GM19468 (cell line): ENCODE results near the gene GRAPL.
"Not testable (repeated sequence)": the region's sequence is repeated elsewhere in the genome, so short reads cannot be mapped to it uniquely, and the experiment has no call there.

Experiments used
- ATAC-seq: cut with Tn5 transposase; IDR thresholded peaks from one replicate; pipeline ENCODE4 v1.9.1; 2021; ENCODE audit warnings: mild to moderate bottlenecking, moderate library complexity, moderate number of reproducible peaks; ENCODE audit not compliant: unreplicated experiment; ENCODE audit errors: extremely low read depth

The GRAPL gene

DNA sequence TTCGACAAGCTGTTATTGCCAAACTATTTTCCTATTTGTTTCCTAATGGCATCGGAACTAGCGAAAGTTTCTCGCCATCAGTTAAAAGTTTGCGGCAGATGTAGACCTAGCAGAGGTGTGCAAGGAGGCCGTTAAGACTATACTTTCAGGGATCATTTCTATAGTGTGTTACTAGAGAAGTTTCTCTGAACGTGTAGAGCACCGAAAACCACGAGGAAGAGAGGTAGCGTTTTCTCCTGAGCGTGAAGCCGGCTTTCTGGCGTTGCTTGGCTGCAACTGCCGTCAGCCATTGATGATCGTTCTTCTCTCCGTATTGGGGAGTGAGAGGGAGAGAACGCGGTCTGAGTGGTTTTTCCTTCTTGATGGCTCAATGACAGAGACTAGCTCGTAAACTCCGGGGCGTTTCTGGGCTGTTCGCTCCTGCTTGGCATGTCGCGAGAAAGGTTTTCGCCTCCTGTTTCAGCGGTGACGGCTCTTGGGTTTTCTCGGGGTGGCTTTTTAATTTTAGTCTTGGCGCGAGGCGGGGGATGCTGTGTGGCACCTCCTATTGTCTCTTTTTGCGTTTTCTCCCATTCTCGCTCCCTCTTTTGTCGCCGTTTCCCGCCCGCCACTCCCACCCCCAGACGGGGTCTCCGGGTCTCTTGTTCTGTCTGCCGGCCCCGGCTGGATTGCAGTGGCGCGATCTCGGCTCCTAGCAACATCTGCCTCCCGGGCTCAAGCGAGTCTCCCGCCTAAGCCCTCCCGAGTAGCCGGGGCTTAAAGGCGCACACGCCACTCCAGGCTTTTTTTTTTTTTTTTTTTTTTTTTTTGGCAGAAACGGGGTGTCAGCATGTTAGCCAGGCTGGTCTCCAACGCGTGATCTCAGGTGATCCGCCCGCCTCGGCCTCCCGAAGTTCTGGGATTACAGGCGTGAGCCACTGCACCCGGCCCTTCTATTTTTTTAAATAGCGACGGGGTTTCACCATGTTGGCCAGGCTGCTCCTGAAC is 60.8 kb downstream of the GRAPL start:
- not testable (repeated sequence) for ATAC-seq

- not testable (repeated sequence) for ATAC-seq
These were observed 61.7 kb downstream of the GRAPL start for GRCh38 chr17:19188870-19189708.

GRCh38 chr17:19189781-19190405 is 62.5 kb downstream of the GRAPL start:
- not testable (repeated sequence) for ATAC-seq

GRCh38 chr17:19196382-19197204 is 69.2 kb downstream of the GRAPL start:
- ATAC-seq, result peak; percentile 65

DNA sequence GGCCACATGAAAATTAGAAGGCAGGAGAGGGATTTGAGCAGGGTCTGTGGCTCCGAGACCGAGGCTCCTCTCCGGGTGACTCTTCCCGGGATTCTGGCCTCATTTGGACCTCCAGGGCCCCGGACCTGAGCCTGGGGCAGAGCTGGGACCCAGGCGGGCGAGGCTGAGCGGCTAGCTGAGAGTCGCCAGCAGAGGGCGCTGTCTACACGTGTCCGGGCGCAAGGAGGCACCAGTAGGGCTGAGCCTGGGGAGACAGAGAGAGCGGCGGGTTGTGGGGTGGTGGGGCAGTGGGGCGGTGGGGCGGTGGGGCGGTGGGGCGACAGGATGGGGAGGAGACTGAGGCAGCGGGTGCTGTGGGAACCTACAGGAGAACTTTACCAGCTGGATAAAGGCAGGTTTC is 75.1 kb downstream of the GRAPL start:
- not testable (repeated sequence) for ATAC-seq

DNA sequence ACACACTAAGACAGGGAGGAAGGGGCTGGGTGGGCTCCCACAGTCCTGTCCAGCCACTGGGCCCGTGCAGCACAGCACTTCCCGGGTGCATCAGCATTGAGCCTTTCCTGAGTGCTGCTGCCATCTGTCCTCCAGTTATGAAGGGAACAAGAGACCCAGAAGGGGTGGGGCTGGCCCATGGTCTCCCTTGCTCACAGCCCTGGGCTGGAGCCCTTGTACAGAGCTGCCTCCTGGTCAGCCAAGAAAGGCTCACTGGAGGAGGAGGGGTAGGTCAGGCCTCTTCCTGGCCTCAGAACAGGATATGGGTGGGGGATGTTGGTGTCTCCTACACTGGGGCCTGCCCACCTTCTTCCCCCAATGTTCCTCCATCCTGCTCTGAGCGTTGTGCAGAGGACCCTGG is 76.0 kb downstream of the GRAPL start:
- not testable (repeated sequence) for ATAC-seq
